GM23248 (cell line): ENCODE data around the gene SLC25A20. TPM values are rescaled to one million over a fixed set of nuclear protein-coding genes. Genes with fewer than 3 reads are reported as not detected.
A peak's percentile ranks its signal among the peaks of the same experiment; 100 is the strongest.

Experiments used
- DNase-seq: peaks from one replicate; pipeline ENCODE4 v3.0.0-alpha.2; 2015
- H2AFZ ChIP-seq: fragments of 200-600 bp; sonication (generic); 2 replicates; pipeline ENCODE4 v1.6.1; 2016; ENCODE audit warnings: antibody characterized with exemption
- H3F3A ChIP-seq: fragments of 200-600 bp; sonication (generic); 2 replicates; pipeline ENCODE4 v1.6.1; 2016; ENCODE audit warnings: mild to moderate bottlenecking, antibody characterized with exemption, mixed run types; ENCODE audit not compliant: insufficient read depth
- H3K27ac ChIP-seq: fragments of 200-600 bp; sonication (generic); 2 replicates; pipeline ENCODE4 v1.5.1; 2016; ENCODE audit warnings: mild to moderate bottlenecking
- H3K27me3 ChIP-seq: fragments of 200-600 bp; sonication (generic); replicated peaks from 2 replicates; pipeline ENCODE4 v1.6.1; 2016; ENCODE audit warnings: mild to moderate bottlenecking; ENCODE audit not compliant: insufficient read depth
- H3K36me3 ChIP-seq: fragments of 200-600 bp; sonication (generic); 2 replicates; pipeline ENCODE4 v1.6.1; 2016; ENCODE audit warnings: low read depth, mild to moderate bottlenecking
- H3K4me1 ChIP-seq: fragments of 200-600 bp; sonication (generic); 2 replicates; pipeline ENCODE4 v1.6.1; 2016; ENCODE audit warnings: mild to moderate bottlenecking; ENCODE audit not compliant: insufficient read depth
- H3K4me2 ChIP-seq: fragments of 200-600 bp; sonication (generic); one replicate; pipeline ENCODE4 v1.6.1; 2016; ENCODE audit warnings: mild to moderate bottlenecking; ENCODE audit not compliant: unreplicated experiment
- H3K4me3 ChIP-seq: fragments of 200-600 bp; sonication (generic); 2 replicates; pipeline ENCODE4 v1.5.1; 2016; ENCODE audit warnings: mild to moderate bottlenecking
- H3K79me2 ChIP-seq: fragments of 200-600 bp; sonication (generic); 2 replicates; pipeline ENCODE4 v1.6.1; 2016; ENCODE audit warnings: mild to moderate bottlenecking; ENCODE audit not compliant: insufficient read depth
- H3K9ac ChIP-seq: fragments of 200-600 bp; sonication (generic); 2 replicates; pipeline ENCODE4 v1.6.1; 2016; ENCODE audit warnings: mild to moderate bottlenecking
- H3K9me2 ChIP-seq: fragments of 200-600 bp; sonication (generic); 2 replicates; pipeline ENCODE4 v1.6.1; 2016; ENCODE audit warnings: mixed run types, mild to moderate bottlenecking, moderate library complexity; ENCODE audit not compliant: insufficient read depth
- H3K9me3 ChIP-seq: fragments of 200-600 bp; sonication (generic); one replicate; pipeline ENCODE4 v1.6.1; 2017; ENCODE audit warnings: low read depth
- H4K20me1 ChIP-seq: fragments of 200-600 bp; sonication (generic); 2 replicates; pipeline ENCODE4 v1.6.0; 2016; ENCODE audit not compliant: insufficient read depth
- EZH2 ChIP-seq: fragments of 200-600 bp; sonication (generic); IDR thresholded peaks from 2 replicates; pipeline ENCODE4 v1.6.1; 2018; ENCODE audit warnings: antibody characterized with exemption, mild to moderate bottlenecking; ENCODE audit not compliant: insufficient read depth, poor library complexity, severe bottlenecking
- EZH2phosphoT487 ChIP-seq: fragments of 200-600 bp; sonication (generic); IDR thresholded peaks from 2 replicates; pipeline ENCODE4 v1.6.1; 2018; ENCODE audit warnings: antibody characterized with exemption, moderate library complexity, mild to moderate bottlenecking, low read depth; ENCODE audit not compliant: insufficient read depth
- WGBS, 2 experiments: methylation state at CpG; one replicate each; pipeline ENCODE4 v1.1.6; 2015 to 2017; ENCODE audit warnings: low lambda C conversion rate in 2 of 2, low coverage in 1 of 2; ENCODE audit errors: missing lambda C conversion rate in 2 of 2; 5-methylcytosine and 5-hydroxymethylcytosine counted together
- in situ Hi-C: fragments of 300-500 bp; cut with MboI; formaldehyde crosslinking; loops from 2 replicates; pipeline ENCODE4 v1.15.0; 2020
- polyA plus RNA-seq: library from polyadenylated mRNA; unstranded; fragments of >200 nt; fragmentation: Nextera tagmentation; extraction: Ambion mirVana; gene quantifications from 2 replicates; pipeline ENCODE4 v1.2.1, GENCODE V29; 2016
- total RNA-seq: library from RNA; depleted of rRNA; stranded (reverse); fragments of >200 nt; shearing (Covaris generic); gene quantifications from 2 replicates; pipeline ENCODE4 v1.2.3, GENCODE V29; 2014

SLC25A20 gene
- total and polyA plus RNA-seq, 2 experiments from 2014 or later: 21.0 to 26.2 TPM

GRCh38 chr3:48926425-48927392 is 28.0 kb upstream of the SLC25A20 start:
- H3K9ac ChIP-seq: no peak overlapping the region
- peak; percentile 34 for DNase-seq
- no peaks in the 10 kb centered on the region for H3K9me3 ChIP-seq
- in situ Hi-C loops: no loop called here
- no peaks in the 10 kb centered on the region for H3K27me3 ChIP-seq
- 79 to 83% methylated on average over 11 of the region's 11 CpGs for WGBS, 2 experiments
- H3K4me1 ChIP-seq: peaks cover 29% of the 10 kb centered on the region
- H4K20me1 ChIP-seq: peaks cover 30% of the 10 kb centered on the region; the same call in 1 of the 2 replicates
- H3K27ac ChIP-seq: peak overlapping the region; percentile 28
- H3K4me2 ChIP-seq: peak overlapping the region; percentile 4
- no peak overlapping the region for H2AFZ ChIP-seq
- no peak overlapping the region for H3K4me3 ChIP-seq
- H3K36me3 ChIP-seq: peaks cover 3% of the 10 kb centered on the region
- no peaks in the 10 kb centered on the region for H3K9me2 ChIP-seq
- no peak for TF ChIP-seq EZH2
- TF ChIP-seq EZH2phosphoT487: no peak
- peaks cover 100% of the 10 kb centered on the region for H3K79me2 ChIP-seq
- H3F3A ChIP-seq: peaks cover 32% of the 10 kb centered on the region

- no peak for TF ChIP-seq EZH2
- TF ChIP-seq EZH2phosphoT487: no peak
- peak overlapping the region; percentile 79 for H2AFZ ChIP-seq
- no peaks in the 10 kb centered on the region for H3K27me3 ChIP-seq
- peaks cover 52% of the 10 kb centered on the region for H3K79me2 ChIP-seq
- 0 out of 2 replicates have a peak, but pooled peaks cover 5% of the 10 kb centered on the region for H3K4me1 ChIP-seq
- peak overlapping the region; percentile 97 for H3K4me2 ChIP-seq
- H3F3A ChIP-seq: peaks cover 15% of the 10 kb centered on the region; the same call in 1 of the 2 replicates
- H3K27ac ChIP-seq: peak overlapping the region; percentile 92
- in situ Hi-C loops: no loop called here
- DNase-seq: peak; percentile 75
- H3K4me3 ChIP-seq: peak overlapping the region; percentile 75
- no peaks in the 10 kb centered on the region for H3K9me2 ChIP-seq
- H3K9ac ChIP-seq: peak overlapping the region; percentile 90
- WGBS, 2 experiments: 1 to 2% methylated on average over 53 to 54 of the region's 54 CpGs
- no peaks in the 10 kb centered on the region; the same call in 1 of the 2 replicates for H3K36me3 ChIP-seq
- H3K9me3 ChIP-seq: no peaks in the 10 kb centered on the region
- H4K20me1 ChIP-seq: 0 out of 2 replicates have a peak, but pooled peaks cover 8% of the 10 kb centered on the region
Measured at GRCh38 chr3:48919215-48920138, 20.8 kb upstream of the SLC25A20 start.

- Histone ChIP-seq H3K4me1 (0 out of 2 replicates have a peak, but pooled peaks cover 5% of the 10 kb centered on the region), H3K36me3 (no peaks in the 10 kb centered on the region), H3K4me2 (peak within 1 kb of the TSS; percentile 97), H3K4me3 (peak within 1 kb of the TSS; percentile 75), H3F3A (peaks cover 15% of the 10 kb centered on the region; the same call in 1 of the 2 replicates), H3K9ac (peak within 1 kb of the TSS; percentile 90), H2AFZ (peak within 1 kb of the TSS; percentile 79), H3K9me3 (no peaks in the 10 kb centered on the region), H3K79me2 (peaks cover 43% of the 10 kb centered on the region), H3K9me2 (no peaks in the 10 kb centered on the region), H3K27ac (peak within 1 kb of the TSS; percentile 92), H3K27me3 (no peaks in the 10 kb centered on the region), H4K20me1 (0 out of 2 replicates have a peak, but pooled peaks cover 8% of the 10 kb centered on the region)
- peak; percentile 97 for DNase-seq
- in situ Hi-C loops: no loop called here
- TF ChIP-seq EZH2 (no peak), EZH2phosphoT487 (no peak)
- WGBS, 2 experiments: 1 to 2% methylated on average over 70 to 71 of the region's 97 CpGs
Measured at GRCh38 chr3:48918388-48919214, 19.9 kb upstream of the SLC25A20 start, which contains the start of gene ARIH2. TSS of gene ARIH2 (plus strand) at chr3:48918842. CDS start at chr3:48927559, 8,717 bp downstream.
